ENCODE results near the gene SUSD3.

Gene SUSD3

GRCh38 chr9:93077811-93078210 lies 19.3 kb downstream of the SUSD3 start:
- DNase-seq: no peak

GRCh38 chr9:93079371-93079770 lies 20.9 kb downstream of the SUSD3 start:
- no peak for DNase-seq

GRCh38 chr9:93080406-93080805 lies 21.9 kb downstream of the SUSD3 start:
- DNase-seq: no peak

- no peak for DNase-seq
Measured at GRCh38 chr9:93081081-93081529, 22.6 kb downstream of the SUSD3 start.

- no peak for DNase-seq
Measured at GRCh38 chr9:93081931-93082330, 23.4 kb downstream of the SUSD3 start.

GRCh38 chr9:93082841-93083411 lies 24.4 kb downstream of the SUSD3 start:
- no peak for DNase-seq

- DNase-seq: no peak
Measured at GRCh38 chr9:93083592-93084470, 25.3 kb downstream of the SUSD3 start.

GRCh38 chr9:93084471-93084881 lies 26.0 kb downstream of the SUSD3 start:
- DNase-seq: no peak

GRCh38 chr9:93085676-93086075 lies 27.2 kb downstream of the SUSD3 start:
- DNase-seq: no peak

- no peak for DNase-seq
Measured at GRCh38 chr9:93086447-93087224, 28.1 kb downstream of the SUSD3 start.

GRCh38 chr9:93087971-93088655 lies 29.6 kb downstream of the SUSD3 start:
- DNase-seq: no peak

- DNase-seq: no peak
Measured at GRCh38 chr9:93088656-93089015, 30.1 kb downstream of the SUSD3 start.

- DNase-seq: no peak
Measured at GRCh38 chr9:93089024-93089423, 30.5 kb downstream of the SUSD3 start.

GRCh38 chr9:93089481-93089991 lies 31.0 kb downstream of the SUSD3 start:
- DNase-seq: no peak

GRCh38 chr9:93090091-93090655 lies 31.7 kb downstream of the SUSD3 start:
- DNase-seq: no peak

- no peak for DNase-seq
Measured at GRCh38 chr9:93091056-93091452, 32.6 kb downstream of the SUSD3 start.

- DNase-seq: peak; percentile 15
Measured at GRCh38 chr9:93091453-93092081, 33.1 kb downstream of the SUSD3 start.

- DNase-seq: no peak
Measured at GRCh38 chr9:93092251-93092991, 33.9 kb downstream of the SUSD3 start.

GRCh38 chr9:93093127-93093876 lies 34.8 kb downstream of the SUSD3 start:
- DNase-seq: no peak

GRCh38 chr9:93093877-93094657 lies 35.6 kb downstream of the SUSD3 start:
- no peak for DNase-seq

Data from amniotic stem cell (primary cell).